GM19238 (cell line): ENCODE measurements around the gene OSM.

ENCODE experiments used
- DNase-seq: peaks from one replicate; pipeline ENCODE4 v3.0.0; 2011; ENCODE audit warnings: low spot score; ENCODE audit not compliant: insufficient read length

The OSM gene

DNA sequence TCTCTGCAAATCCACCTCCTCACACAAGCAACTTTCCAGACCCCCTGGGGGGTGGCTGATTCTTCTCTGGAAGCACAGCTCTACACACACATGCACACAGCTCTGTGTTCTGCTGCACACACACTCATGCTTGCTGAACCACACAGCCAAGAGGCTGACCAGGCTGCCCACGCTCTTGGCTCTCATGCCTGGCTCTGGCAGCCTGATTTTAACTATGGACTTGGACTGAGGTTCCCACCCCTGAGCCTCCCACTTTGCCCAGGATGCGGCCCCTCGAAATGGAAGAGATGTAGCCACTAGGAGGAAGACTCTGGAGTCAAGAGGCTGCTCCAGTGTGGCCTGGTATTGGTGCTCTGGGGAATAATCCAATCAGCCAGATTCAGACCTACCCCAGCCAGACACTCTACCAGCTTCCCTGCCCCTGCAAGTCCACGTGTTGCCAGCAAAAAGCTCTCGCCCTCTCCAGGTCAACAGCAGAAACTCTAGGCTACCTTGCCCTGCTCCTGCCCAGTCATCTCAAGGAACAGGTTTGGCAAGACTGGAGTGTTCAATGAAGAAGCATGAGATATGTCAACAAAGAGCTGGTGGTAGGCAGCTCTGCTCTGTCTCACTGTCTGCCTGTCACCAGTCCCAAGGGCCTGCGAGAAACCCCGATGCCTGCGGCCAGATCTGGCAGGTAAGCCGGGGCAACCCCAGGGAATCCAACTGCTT is 31.5 kb upstream of the OSM start:
- DNase-seq, result no peak

DNA sequence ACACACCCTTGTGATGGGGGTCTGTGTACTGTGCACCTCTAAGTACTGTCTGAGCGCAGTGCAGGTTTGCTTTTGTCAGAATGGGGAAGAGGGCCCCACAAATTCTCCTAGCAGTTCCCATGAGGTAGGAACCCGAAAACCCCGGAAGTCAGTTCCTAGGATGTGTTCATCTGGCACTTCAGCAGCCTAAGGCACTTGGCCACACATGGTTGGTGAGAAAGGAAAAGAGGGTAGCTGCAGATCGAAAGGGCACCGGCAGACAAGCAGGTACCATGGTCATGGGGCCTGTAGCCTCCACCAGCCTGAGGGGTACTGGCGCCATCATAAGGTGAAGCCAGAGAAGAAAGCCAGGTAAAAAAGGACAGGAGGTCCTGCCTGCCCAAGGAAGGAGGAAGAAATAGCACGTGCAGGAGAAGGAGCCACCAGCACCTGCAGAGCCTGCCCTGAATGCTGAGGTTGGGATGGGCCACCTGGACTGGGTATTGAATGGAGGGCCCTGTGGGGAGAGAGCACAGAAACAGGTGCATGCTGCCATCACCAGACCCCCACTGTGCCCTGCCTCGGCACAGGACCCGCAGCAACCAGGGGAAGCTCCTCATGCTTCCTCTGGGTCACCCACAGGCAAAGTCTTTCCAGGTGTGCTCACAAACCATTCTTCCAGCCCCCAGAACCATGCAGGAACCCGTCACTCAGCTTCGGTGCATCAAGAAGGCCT is 30.8 kb upstream of the OSM start:
- DNase-seq, result no peak

DNA sequence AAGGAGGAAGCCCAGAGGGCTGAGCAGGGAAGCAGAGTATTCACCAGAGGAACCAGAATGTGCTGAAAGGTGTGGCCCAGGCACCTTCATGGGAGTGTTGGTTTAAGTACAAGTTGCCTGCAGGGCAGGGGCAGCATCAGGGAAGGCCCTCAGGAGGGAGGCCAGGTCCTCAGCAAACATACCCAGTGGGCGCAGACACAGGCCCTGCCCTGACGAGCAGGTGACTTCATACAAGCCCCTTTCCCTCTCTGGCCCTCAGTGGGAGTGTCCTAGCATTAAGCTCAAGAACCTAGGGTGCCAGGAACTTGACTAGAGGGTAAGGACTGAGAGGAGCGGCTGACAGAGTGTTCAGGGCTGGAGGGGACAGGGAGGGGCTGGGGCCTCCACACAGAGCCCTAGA is 30.2 kb upstream of the OSM start:
- DNase-seq, result no peak

DNA sequence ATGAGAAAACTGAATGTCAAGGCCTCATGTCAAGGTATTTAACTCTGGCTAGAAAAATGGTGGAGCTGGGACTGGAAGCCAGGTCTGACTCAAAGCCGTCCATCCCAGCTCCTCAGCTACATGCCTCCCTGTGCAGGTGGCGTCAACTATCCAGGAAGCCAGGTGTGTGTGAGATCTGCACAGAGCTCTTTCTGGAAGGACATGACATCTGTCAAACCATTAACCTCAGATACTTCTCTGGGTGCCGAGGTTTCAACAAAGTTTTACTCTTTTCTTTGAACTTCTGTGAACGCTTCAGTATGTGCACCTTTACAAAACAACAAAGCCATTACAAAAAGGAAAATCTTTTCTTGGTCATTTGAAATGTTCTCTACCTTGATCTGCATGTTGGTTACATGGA is 29.7 kb upstream of the OSM start:
- DNase-seq, result no peak

DNA sequence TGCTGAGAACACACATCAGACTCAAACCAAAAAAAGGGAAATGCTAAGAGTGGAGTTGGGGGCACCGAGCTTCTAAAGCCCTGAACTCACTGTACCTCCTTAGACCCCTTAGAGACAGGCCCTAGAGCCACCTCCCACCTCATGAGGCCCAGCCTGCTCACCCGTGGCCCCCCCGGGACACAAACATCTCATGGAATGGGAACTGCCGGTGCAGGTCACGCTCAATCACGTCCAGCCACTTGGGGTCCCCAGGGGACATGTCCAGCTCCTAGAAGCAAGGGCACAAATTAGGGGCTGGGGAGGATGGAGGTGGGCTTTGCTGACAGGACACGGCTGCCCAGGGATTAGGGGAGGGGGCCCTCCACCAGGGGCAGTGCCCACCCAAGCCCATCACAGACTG is 28.9 kb upstream of the OSM start:
- no peak for DNase-seq

DNA sequence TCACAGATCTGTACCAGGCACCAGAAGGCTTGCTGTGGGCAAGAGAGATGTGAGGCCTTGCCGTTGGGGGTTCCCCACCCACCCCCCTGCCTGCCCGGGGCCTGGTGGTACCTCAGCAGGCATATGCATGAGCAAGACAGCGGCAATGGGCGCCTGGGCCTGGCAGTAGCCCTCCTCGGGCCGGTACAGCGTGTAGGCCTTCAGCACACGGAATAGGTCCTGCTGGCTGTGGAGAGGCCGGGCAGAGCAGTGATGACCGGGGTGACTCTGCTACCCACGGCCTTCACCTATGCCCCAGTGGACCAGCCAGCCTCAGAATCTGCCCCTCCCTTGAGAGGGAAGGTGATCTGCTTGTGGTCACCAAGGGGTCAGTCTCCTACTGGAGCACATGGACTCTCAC is 28.2 kb upstream of the OSM start:
- DNase-seq, result no peak

DNA sequence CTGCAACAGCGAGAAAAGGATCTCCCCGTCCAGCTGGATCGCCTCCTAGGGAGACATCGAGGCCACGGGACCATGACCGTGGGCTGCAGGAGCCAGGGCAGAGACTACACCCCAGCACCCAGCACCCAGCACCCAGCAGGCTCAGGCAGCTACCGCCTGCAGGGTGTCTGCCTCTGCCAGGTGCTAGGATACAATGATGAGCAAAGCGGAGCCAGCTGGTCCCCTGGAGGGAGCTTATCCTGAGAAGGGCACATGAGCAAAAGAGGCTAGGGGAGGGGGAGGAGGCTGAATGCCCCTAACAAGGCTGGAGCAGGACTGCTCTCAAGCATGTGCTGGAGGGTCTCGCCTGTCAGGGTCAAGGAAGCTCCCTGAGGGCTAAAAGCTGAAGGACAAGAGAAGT is 27.4 kb upstream of the OSM start:
- no peak for DNase-seq

DNA sequence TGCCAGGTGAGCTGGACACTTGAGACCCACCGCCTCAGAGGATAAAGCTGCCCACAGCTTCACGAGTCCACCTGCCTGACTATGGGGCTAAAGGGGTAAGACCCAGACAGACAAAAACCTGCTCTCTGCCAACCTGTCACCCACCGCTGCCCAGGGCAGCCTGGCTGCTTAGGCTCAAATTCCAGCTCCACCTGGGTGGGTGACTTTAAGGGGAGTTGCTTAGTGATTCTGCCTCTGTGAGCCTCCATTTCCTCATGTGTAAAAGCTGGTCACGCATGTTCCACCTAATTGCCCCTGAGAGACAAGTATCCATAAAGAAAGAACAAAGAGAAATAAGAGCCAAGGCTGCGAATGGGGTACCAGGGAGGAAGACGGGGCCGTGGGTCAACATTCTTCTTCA is 26.4 kb upstream of the OSM start:
- no peak for DNase-seq

DNA sequence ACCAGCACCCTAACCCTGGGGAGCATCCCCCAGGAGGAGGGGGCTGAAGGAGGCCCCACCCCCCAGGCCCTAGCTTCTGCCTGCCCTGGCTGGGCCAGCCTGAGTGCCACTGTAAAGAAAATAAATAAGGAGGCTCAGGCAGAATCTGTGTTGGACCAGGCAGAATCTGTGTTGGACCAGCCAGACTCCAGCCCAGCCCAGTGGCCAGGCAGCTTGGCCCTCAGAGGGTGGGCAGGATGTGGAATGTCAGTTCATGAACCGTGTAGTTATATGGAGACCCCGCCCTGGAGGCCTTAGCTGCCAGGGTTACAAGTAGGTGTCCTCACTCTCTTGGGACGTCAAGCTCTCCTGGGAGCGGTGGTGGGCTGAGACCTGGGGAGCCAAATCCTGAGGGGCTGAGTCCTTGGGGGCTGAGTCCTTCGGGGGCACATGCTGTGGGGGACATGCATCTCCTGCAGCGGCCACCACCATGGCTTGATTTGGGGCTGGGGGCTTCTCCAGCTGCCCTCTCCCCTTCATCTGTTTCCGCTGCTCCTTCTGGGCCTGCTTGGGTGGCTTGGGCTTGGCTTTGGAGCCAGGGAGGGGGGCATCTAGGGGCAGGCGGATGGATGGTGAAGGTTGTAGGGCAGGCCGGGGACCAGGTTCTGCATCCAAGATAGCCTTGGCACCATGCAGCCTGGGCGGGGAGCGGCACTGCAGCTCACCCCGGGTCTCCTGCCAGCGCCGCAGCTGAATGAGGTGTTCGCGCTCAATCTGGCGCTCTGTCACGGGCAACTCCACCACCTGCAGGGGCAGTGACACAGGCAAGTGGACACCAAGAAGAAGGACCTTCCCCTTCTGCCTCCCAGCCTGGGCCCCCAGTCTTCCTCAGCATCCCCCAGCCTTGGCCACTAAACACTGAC is 25.7 kb upstream of the OSM start:
- DNase-seq, result no peak

DNA sequence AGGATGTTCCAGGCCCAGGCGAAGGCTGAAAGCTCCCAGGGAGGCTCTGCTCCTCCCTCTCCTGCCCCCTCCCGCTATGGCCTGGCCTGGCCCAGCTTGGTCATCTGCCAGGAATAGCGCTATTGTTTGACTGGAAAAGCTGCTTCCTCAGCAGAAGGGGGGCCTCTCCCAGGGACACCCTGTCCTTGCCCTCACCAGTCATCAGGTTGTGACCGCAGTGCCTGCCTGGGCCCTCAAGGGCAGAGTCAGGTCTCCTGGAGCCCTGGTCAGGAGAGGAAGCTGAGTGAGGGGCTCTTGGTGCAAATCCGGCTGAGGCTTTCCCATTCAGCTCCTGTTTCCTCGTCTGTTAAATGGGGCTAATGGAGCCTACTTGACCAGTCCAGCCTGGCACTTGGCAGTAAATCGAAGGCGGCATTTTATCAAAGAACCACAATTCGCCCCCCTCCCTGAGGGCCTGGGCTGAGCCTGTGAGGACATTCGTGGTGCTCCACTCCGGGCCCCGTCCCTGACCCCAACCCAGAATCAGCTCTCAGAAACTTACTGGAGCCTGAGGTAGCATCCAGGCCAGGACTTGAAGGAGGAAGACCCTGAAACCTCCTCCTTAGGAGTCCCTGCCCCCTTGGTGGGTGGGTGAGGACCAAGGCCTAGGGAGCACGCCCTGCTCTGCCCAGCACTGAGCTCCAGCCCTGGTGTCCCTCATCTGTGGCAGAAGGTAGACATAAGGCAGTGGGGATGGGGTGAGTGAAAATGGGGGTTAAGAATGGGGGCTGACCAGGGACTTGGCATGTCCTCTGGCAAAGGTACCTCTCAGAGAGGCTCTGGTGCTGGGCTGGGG is 24.6 kb upstream of the OSM start:
- no peak for DNase-seq

DNA sequence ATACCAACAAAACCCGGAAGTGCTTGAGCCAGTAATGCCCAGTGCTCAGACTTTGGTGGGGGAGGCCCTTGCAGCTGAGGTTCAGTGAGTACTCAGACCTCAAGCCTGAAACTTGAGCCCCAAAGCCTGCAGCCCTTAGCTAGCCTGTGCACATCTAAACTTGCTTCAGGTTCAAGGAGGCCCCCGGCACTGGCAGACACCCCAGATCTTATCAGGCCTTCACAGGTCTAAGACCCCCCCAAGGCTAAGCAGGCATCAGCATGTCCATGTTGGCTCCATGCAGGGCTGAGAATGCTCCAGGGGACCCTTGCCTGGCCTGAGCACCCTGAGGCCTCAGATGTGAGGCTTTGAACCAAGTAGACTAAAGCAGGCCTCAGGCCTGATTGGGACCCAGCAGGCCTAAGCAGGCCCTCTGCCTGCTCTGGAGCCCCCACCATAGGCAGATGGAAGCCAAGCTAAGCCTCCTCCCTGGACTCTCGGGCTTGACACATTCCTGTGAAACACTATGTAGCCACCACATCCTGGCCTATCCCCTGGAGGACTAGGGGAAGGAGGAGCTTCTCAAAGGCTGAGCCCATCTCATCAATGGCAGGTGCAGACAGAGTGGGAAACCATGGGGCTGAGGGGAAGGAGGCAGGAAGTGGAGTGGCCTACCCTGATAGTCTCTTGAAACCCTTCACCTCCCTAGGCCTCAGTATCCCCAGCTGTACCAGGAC is 23.8 kb upstream of the OSM start:
- DNase-seq, result peak; percentile 49

DNA sequence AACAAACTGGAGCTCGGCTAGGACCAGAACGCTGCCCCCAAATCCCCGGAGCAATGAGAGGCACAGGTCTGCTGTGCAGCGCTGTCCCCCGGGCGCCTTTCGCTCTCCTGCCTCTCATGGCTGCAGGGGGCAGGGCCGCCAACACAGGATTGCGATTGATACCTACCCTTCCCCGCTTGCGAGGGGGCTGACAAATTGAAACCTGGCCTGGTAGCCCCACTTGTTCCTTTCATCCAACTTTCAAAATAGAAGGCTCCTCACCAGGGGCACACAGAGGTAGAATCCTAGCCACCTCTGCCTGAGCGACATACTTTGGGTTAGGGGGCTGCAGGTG is 23.3 kb upstream of the OSM start:
- DNase-seq, result no peak

DNA sequence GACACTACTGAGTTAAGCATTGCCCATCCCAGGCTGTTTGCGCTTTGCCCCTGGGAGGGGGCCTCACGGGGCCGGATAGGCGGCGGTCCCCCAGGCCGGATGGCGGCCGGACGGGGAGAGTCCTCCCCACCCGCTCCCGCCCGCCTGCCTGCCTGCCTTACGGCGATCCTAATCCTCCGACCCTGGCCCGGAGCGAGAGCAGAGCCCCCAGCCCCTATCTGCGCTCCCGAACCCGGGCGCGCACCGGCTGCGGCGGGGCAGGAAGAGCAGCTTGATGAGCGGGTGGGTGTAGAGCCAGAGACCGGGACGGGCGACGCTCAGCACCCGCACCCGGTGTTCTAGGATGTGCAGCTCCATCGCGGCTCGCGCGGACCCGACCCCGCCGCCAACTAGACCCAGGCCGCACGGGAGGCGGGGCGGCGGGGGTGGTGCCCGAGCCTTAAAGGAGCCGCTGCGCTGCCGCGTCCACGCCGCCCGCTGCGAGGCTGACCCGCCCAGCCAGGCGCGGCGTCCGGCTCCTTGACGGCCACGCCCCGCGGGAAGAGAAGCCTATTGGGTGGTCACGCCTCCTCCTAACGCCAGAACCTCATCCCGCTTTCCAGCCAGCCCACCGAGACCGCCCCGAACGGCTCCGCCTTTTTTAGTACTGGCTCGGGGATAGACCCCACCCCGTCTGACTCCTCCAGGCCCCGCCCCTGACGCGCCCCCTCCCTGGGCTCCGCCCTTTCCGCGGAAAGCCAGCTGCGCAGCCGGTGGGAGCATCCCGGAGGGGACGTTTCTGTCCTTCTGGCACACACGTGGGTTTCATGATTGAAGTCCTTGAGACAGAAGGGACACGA is 22.7 kb upstream of the OSM start, which contains the start of gene CASTOR1:
CASTOR1 (minus strand) TSS at position 365 of the 839 bp plus-strand sequence; CDS start at position 357, 8 bp downstream.
- peak; percentile 90 for DNase-seq

DNA sequence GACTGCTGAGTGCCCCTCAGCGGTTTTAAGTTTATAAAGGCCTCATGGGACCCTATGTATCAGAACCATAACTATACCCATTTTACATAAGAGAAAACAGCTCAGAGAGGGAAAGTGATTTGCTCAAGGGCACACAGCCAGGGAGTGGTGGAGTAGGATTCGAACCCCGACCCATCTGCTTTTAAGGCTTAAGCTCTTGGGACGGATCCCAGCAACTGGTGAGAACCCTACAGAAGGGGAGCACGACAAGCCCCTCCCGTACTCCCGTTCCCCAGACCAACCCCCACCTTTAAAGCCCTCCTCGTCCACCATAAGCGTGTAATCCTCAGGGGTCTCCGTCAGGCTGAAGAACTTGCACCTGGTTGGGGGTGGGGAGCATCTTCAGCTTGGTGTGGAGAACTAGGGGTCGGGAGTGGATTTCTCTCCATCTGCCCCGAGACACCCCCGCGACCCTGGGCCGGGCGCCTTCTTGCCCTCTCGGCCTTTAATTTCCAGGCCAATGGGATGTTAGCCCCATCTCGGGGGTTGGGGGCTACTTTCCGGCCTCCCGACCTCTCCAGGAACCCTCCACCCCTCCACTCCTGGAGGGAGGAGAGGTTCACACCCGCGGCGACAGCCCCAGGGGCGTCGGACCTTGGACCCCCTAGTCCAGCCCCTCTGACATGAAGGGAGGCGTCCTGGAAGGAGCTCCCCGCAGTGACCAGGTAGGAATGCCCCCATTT is 21.9 kb upstream of the OSM start:
- DNase-seq, result no peak

DNA sequence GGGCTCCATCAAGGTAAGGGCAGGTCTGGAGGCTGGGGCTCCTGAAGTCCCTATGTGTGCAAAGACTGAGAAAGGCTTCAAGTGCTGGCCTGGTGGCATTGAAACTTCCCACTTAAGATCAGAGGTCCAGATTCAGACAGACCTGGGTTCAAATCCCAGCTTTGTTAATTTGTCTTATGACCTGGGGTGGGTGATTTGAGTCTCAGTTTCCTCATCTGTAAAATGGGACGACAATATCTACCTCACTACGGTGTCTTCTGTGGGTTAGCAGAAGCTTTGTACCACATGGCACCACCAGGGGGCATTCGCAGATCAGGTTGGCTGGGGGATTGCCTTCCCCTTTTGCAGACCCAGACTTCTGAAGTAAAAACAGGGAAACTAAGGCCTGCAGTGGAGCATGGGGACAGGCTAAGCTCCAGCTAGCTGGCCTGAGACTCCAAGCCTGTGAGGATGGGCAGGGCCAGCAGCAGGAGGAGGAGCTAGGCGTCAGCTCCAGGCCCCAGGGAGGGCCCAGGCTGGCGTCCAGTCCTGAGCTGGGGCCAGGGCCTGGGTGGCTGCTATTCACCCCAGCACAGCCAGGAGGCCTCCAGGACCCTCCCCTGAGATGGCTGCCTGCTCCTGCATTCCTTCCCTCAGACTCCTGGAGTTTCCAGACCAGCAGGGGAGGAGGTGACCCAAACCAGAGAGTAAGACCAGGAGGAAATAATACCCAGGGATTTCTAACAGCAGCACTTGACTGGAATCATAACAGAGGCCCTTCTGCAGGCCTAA is 21.2 kb upstream of the OSM start:
- peak; percentile 72 for DNase-seq

DNA sequence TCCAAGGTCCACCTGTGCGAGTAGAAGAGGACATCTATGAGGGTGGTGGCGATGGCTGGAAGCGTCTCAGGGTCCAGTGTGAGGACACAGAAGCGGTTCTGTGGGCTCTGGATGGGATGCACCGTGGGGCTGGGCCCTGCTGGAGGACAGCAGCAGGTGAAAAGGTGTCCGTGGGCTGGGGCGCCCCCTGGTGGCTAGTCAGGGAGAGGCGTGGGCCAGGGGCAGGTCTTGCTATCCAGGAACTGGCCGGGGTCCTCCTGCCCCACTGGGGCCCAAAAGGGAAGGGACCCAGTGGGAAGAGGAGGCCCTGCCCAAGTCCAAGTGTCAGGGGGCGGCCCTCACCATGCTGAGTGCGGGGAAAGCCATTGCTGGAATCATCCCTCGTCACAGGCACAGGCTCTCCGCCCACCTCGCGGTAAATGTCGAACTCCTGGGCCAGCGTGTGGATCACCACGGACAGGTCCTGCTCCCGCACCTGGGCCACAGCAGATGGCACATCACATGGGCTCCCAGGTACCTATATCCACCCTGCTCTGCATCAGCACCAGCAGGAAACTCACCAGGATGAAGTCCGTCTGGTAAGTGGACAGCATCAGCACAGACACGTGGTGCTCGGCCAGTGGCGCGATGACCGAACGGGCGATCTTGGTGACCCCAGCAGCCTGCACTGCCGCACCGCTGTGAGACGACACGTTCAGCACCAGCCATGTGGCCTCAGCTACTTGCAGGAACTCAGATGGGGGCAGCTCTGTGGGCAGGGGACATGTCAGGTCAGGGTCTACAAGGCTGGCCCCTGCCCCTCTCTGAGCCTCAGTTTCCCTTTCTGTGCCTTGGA is 20.4 kb upstream of the OSM start:
- peak; percentile 76 for DNase-seq

DNA sequence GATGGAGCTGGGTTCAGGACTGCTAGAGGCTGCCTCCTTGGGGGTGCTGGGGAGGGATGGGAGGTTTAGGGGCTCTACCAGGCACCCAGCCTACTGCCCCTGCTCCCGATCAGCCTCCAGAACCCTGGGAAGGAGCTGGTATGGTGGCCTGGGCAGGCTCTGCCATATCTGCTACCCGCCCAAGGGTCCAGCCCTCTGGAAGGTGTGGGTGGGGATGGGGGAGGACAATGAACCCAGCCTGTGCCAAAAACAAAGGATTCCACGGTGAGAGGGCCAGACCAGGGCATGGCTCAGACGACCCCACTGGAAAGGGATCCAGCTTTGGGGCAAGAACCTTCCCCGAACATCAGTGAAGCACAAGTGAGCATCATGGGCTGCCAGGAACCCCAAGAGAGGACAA is 19.7 kb upstream of the OSM start:
- DNase-seq, result no peak

DNA sequence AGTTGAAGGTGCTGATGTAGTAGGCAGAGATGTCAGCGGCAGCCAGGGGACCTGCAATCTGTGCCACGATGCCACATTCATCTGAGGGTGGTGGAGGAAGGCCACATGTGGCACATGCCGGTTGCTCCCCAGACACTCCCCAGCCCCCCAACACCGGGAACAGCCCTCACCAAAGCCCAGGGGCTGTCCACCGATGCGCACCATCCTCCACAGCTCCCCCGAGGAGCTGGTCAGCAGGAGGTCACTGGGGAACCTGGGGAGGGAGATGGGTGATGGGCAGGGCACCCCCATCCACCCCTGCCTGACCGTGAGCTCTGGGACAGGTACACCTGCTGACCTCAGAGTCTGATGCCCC is 19.2 kb upstream of the OSM start:
- no peak for DNase-seq
